GM19193 (cell line): Measurements from ENCODE around the gene SLFNL1.

Experiments used
- POLR2A ChIP-seq: IDR thresholded peaks from 4 replicates; pipeline ENCODE4 v1.6.1; 2011; ENCODE audit not compliant: insufficient read depth, insufficient read length; ENCODE audit errors: extremely low read depth

SLFNL1 gene

DNA sequence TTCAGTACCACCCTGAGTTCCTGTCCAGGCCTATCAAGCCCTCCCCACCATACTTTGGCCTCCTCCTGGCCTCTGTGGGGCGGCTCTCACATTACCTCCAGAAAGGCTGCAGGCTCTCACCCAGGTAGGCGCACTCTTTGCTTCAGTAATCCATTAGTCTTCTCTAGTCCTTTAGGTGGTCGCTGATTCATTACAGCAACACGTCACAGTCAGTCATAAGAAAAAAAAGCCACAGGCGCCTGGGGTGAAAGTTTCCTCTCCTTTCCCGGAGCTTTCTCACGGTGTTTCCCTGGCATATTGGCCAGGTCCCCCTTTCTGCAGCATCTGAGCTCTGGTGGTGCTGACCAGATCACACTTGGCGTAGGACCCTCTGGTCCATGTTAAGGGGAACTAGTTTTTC, 12.1 kb downstream of the SLFNL1 start:
- no peak for TF ChIP-seq POLR2A

GRCh38 chr1:41006942-41007865, 14.3 kb downstream of the SLFNL1 start:
- no peak for TF ChIP-seq POLR2A

DNA sequence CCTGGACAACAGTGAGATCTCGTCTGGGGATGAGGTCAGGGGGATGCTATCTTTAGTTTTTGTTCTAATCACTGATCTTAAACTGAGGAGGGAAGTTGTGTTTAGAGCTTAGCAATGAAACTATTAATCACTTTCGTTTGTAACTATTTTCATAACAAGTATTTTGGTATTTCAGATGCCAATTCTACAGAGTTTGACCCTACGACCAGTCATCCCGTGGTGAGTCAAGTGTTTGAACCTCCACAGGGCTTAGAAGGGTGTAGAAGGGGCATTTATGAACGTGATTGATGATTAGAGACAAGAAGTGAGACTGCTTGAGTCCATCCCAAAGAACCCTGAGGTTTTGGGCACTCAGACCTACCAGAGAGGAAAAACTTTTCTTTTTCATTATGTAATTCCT, 15.6 kb downstream of the SLFNL1 start:
- TF ChIP-seq POLR2A = no peak

DNA sequence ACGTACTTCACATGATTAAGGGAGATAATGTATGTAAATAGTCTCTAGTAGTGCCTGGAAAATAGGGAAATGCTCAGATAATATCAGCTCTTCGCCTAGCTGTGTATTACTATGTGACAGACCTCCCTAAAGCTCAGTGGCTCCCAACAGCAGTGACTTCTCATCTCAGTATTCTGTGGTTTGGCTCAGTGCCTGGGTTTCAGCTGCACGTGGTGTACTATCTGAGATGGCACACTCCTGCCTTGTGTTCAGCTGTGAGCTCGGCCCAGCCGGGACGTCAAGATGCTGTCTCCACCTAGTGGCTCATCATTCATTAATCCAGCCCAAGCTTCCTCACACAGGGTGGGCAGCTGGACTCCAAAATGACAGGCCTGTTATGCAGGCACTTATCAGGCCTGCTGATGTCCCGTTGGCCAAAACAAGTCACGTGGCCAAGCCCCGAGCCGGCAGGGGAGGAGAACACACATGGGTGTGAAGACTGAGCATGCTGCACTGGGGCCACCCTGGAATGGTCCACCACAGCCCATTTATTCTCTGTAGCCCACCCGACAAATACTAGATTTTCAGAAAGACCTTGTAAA, 17.8 kb downstream of the SLFNL1 start:
- TF ChIP-seq POLR2A = no peak

- no peak for TF ChIP-seq POLR2A
Observed at GRCh38 chr1:41003127-41003639, 18.3 kb downstream of the SLFNL1 start.

- TF ChIP-seq POLR2A = no peak
Observed at GRCh38 chr1:40998668-40999067, 22.9 kb downstream of the SLFNL1 start.

DNA sequence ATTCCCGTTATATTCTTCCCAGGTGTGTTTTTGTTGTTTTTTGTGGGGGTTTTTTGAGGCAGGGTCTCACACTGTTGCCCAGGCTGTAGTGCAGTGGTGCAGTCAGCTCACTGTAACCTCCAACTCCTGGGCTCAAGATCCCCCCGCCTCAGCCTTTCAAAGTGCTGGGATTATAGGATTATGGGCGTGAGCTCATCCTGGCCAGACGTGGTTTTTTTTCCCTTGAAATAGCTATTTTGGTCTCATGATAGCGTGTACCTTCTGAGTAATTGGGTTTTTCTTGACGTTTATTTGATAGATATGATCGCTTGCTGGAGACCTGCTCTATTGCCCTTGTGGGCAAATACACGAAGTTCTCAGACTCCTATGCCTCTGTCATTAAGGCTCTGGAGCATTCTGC, 24.4 kb downstream of the SLFNL1 start:
- no peak for TF ChIP-seq POLR2A

DNA sequence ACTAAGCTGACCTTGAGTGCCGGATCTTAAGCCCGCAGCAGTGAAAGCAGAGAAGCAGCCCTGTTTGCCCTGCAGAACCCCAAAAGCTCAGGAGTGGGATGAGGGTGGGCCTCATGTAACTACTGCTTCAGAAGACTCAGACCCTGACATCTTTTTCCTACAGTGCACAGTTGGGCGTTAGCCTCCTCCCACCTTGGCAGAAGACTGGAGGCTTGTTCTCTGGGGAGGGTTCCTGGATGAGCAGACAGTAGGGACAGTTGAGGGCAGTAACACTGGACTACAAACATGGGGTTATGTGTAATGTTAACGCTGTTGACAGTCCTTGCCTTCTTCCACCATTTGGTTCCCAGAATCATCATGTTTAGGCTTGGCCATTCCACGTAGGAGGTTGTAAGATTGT, 32.5 kb downstream of the SLFNL1 start:
- no peak for TF ChIP-seq POLR2A

DNA sequence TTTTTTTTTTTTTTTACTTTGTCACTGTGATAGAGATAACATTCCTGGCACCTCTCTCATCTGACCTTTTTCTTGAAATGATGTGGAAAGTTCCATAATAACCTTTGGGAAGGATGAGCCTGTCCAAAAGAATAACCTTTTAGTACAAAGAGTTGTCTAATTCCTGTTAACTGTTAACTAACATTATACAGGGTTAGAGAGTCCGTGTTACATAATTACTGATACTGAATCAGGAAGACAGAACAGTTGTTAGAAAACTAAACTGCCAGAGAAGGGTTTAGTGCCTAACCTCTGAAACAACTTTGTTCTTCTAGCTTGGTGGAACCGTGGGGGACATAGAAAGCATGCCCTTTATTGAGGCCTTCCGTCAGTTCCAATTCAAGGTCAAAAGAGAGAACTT, 33.2 kb downstream of the SLFNL1 start:
- TF ChIP-seq POLR2A = no peak

DNA sequence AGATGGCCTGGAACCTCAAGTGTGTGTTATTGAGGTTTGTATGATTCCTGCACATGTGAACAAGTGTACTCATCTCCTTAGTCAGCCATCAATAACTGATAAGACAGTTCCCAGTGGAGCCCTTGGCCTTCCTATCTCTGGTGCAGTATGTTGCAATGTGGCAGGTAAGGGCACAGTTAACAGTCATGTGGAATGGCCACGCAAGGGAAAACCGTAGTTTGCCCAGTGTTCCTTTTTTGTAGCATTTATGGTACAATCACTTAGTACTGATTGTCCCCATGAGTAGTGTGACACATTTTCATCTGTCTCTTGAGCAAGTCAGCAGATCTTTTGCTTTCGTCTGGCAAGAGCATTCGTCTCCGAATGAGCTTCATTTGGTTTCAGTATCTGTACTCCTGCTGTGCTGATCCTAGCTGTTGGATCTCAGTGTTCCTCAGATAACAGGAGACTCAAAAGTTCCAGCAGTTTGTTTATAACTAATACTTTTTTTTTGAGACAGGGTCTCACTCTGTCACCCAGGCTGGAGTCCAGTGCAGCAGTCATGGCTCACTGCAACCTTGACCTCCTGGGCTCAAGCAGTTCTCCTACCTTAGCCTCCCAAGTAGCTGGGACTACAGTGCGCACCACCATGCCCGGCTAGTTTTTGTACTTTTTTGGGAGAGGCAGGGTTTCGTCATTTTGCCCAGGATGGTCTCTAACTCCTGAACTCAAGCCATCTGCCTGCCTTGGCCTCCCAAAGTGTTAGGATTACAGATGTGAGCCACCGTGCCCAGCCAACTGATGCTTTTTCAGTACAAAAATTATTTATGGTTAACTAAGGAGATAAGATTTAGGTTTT, 33.9 kb downstream of the SLFNL1 start:
- no peak for TF ChIP-seq POLR2A

DNA sequence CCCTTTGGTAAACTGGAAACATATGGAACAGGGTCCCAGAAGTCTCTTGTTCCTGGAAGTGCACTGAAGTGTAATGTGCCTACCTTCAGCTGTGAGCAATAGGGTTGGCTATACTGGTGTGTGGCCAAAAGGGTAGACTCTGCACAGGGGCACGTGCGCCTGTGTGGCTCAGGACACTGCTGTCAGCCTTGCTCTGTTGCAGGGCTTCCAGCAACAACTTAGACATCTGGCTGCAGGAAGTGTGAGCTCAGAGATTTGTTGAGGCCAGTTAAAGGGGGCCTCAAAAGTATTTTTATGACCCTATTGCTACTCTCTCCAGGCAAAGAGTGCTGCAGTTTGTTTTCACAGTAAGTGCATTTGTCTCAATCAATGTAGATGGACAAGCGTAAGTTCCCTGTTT, 34.6 kb downstream of the SLFNL1 start:
- TF ChIP-seq POLR2A = peak; percentile 4

- peak; percentile 4 for TF ChIP-seq POLR2A
Observed at GRCh38 chr1:40986328-40986783, 35.2 kb downstream of the SLFNL1 start.

DNA sequence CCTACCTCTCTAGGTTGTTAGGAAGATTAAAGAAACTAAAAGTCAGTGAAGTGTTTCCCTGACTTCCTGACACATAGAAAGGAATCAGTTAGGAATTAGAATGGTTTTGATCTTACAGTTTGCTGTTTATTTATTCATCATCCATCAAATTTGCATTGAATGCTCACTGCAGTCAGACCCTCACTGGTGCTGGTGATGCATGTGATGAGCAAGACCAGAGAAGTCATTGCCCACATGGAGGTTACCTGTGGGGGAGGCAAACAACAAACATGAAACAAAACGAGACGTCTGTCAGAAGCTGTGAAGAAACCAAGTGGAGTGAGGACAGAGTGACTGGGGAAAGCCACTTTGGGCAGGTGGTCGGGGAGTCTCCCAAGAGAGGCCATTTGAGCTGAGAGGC, 35.6 kb downstream of the SLFNL1 start:
- no peak for TF ChIP-seq POLR2A

DNA sequence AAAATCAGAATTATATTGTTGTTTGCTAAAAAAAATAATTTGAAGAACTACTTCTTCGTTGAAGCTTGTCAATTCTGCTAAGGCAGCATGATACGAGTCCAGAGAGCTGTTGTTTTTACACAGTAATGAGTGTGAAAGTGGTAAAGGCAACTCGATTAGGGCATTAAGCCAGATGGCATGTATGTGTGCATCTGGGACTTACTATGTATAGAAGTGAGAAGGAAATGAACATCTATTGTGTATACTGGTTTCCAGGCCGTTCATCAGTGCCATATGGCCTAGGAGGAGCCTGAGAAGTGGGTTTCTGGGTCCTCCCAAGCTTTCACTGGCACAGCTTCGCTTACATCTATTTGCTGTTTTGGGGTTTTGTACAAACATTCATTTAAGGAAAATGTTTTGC, 36.4 kb downstream of the SLFNL1 start:
- no peak for TF ChIP-seq POLR2A

DNA sequence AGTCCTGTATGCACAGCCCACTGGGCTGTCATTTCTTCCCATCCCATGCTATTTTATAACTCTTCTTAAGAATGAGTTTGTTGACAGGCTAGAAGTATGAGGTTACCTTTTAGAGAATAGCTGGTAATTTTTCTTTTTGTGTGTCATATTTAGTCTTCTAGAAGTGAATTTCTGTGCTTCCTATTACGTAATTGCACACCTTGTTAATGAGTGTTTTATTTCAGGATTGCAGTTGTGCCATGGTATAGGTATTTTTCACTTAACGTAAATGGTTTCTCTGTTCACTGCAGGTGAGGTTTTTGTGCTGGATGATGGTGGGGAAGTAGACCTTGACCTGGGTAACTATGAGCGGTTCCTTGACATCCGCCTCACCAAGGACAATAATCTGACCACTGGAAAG, 37.0 kb downstream of the SLFNL1 start:
- no peak for TF ChIP-seq POLR2A

GRCh38 chr1:40984066-40984465, 37.5 kb downstream of the SLFNL1 start:
- no peak for TF ChIP-seq POLR2A

GRCh38 chr1:40983286-40983685, 38.2 kb downstream of the SLFNL1 start:
- TF ChIP-seq POLR2A = no peak
